Panc1 (cell line): ENCODE results near the gene SDK1. TPM values are rescaled to one million over a fixed set of nuclear protein-coding genes. Genes with fewer than 3 reads are reported as not detected.

Source experiments
- ATAC-seq: fragments of 200-7000 bp; cut with Tn5 transposase; 2 replicates; pipeline ENCODE4 v1.9.1; 2020; ENCODE audit warnings: mild to moderate bottlenecking, moderate library complexity
- BruUV-seq: library from RNA; stranded (reverse); fragments of 400-500 nt; replicated peaks from 2 replicates; lab custom pipeline; 2021; lab: Mats Ljungman, UMichigan
- CTCF ChIA-PET: fragments of 300-600 bp; sonication (Branson Sonifier 250); formaldehyde crosslinking; loops from one replicate; lab custom pipeline; 2022; ENCODE audit warnings: antibody characterized with exemption; lab: Charles Lee
- POLR2A ChIA-PET: fragments of 300-600 bp; sonication (Branson Sonifier 250); formaldehyde crosslinking; loops from one replicate; lab custom pipeline; 2022; ENCODE audit warnings: antibody characterized with exemption; lab: Charles Lee
- DNase-seq: peaks from one replicate; pipeline ENCODE4 v3.0.0-alpha.2; 2010; ENCODE audit warnings: low read depth, low spot score
- H3K27ac ChIP-seq: 2 replicates; pipeline ENCODE4 v1.5.1; 2011; ENCODE audit warnings: mild to moderate bottlenecking, low read length, inconsistent platforms
- H3K27me3 ChIP-seq: fragments of 200-500 bp; sonication (Bioruptor generic); 2 replicates; pipeline ENCODE4 v1.6.0; 2014; ENCODE audit warnings: low read length, inconsistent platforms; ENCODE audit not compliant: control insufficient read depth, insufficient read depth
- H3K36me3 ChIP-seq: fragments of 200-500 bp; sonication (Bioruptor generic); 2 replicates; pipeline ENCODE4 v1.5.1; 2014; ENCODE audit warnings: inconsistent platforms, mild to moderate bottlenecking, low read length, moderate library complexity; ENCODE audit not compliant: control insufficient read depth, insufficient read depth
- H3K4me1 ChIP-seq: 2 replicates; pipeline ENCODE4 v1.5.1; 2011; ENCODE audit warnings: inconsistent platforms, mild to moderate bottlenecking, low read length, moderate library complexity; ENCODE audit not compliant: control insufficient read depth, insufficient read depth
- H3K4me3 ChIP-seq, 2 experiments: 2 replicates each; pipeline ENCODE4 v1.5.1; 2011 to 2012; ENCODE audit warnings: low read depth in 2 of 2, low read length in 2 of 2, mild to moderate bottlenecking in 2 of 2, inconsistent platforms in 1 of 2, moderate library complexity in 1 of 2
- H3K9me3 ChIP-seq: fragments of 200-500 bp; sonication (Bioruptor generic); 2 replicates; pipeline ENCODE4 v1.5.1; 2014; ENCODE audit warnings: low read depth, mild to moderate bottlenecking, inconsistent platforms, low read length, moderate library complexity; ENCODE audit not compliant: control insufficient read depth, insufficient read depth
- CTCF ChIP-seq: fragments of 450-650 bp; IDR thresholded peaks from 2 replicates; pipeline ENCODE4 v1.5.1; 2017; ENCODE audit warnings: mild to moderate bottlenecking
- POLR2AphosphoS5 ChIP-seq: IDR thresholded peaks from 2 replicates; pipeline ENCODE4 v1.6.1; 2012; ENCODE audit warnings: mild to moderate bottlenecking, low read depth, low read length, moderate library complexity
- REST ChIP-seq, 2 experiments: IDR thresholded peaks; 2 replicates each; pipeline ENCODE4 v1.6.1; 2011 to 2012; ENCODE audit warnings: low read depth in 2 of 2, control low read depth in 1 of 2, low read length in 1 of 2, mild to moderate bottlenecking in 1 of 2, moderate library complexity in 1 of 2; ENCODE audit not compliant: insufficient read depth in 1 of 2
- SIN3A ChIP-seq: IDR thresholded peaks from 2 replicates; pipeline ENCODE4 v1.6.1; 2012; ENCODE audit warnings: low read depth, mild to moderate bottlenecking, low read length, moderate library complexity, borderline replicate concordance; ENCODE audit not compliant: insufficient read depth
- TCF7L2 ChIP-seq: IDR thresholded peaks from 2 replicates; pipeline ENCODE4 v1.6.1; 2011; ENCODE audit warnings: mild to moderate bottlenecking, low read depth, low read length, inconsistent platforms
- in situ Hi-C: cut with HindIII; loops from 2 replicates; pipeline ENCODE4 v1.10.0; 2016; ENCODE audit warnings: low sequenced_read_pairs, low pct_unique_long_range_greater_than_20kb
- intact Hi-C: fragments of 100-400 bp; cut with micrococcal nuclease; formaldehyde crosslinking; loops from one replicate; pipeline ENCODE4 v1.10.0; 2022; ENCODE audit not compliant: unreplicated experiment
- total RNA-seq: library from RNA; stranded (reverse); gene quantifications from one replicate; pipeline ENCODE4 v1.2.1, GENCODE V29; 2021; ENCODE audit not compliant: unreplicated experiment

SDK1 gene
- total RNA-seq, 1 experiment from 2014 or later = 47.4 TPM

- Histone ChIP-seq H3K9me3 (no peaks in the 10 kb centered on the region; the same call in 1 of the 2 replicates), H3K4me3 (no peak overlapping the region), H3K36me3 (no peaks in the 10 kb centered on the region), H3K4me1 (peaks cover 20% of the 10 kb centered on the region), H3K27ac (no peak overlapping the region), H3K27me3 (no peaks in the 10 kb centered on the region)
- POLR2A ChIA-PET = no interaction called here
- TF ChIP-seq POLR2AphosphoS5 = no peak
- no peak for TF ChIP-seq CTCF
- no peak for TF ChIP-seq TCF7L2
- no peak for TF ChIP-seq SIN3A
- no peak for TF ChIP-seq REST (IDR thresholded peaks at IDR 0.05; ENCODE audit: insufficient read depth in 1 of 2, low read depth in 2 of 2, low read length in 1 of 2)
- no TSS peak for BruUV-seq
- ATAC-seq (no peak), DNase-seq (no peak)
- in situ Hi-C loops = no loop called here
- CTCF ChIA-PET = interaction anchor here (0.5 kb wide), 2 partner anchors 65 to 1800 kb away, joined by 4 read pairs; no protein-coding TSS in a partner anchor
- intact Hi-C loops = no loop called here
These were observed 66.2 kb downstream of the SDK1 start for GRCh38 chr7:3367261-3367660.

GRCh38 chr7:3370068-3370830 lies 69.2 kb downstream of the SDK1 start:
- H3K4me3 ChIP-seq = no peak overlapping the region
- DNase-seq = no peak
- H3K36me3 ChIP-seq = no peaks in the 10 kb centered on the region
- ChIA-PET CTCF (no interaction called here), POLR2A (no interaction called here)
- no peak for ATAC-seq
- no peak for TF ChIP-seq SIN3A
- TF ChIP-seq CTCF = no peak; the same call in 1 of the 2 replicates
- TF ChIP-seq TCF7L2 = no peak
- no peak for TF ChIP-seq POLR2AphosphoS5
- no peak for TF ChIP-seq REST (IDR thresholded peaks at IDR 0.05; ENCODE audit: insufficient read depth in 1 of 2, low read depth in 2 of 2, low read length in 1 of 2)
- no peaks in the 10 kb centered on the region for H3K9me3 ChIP-seq
- in situ Hi-C loops = no loop called here
- intact Hi-C loops = no loop called here
- BruUV-seq = no TSS peak
- no peaks in the 10 kb centered on the region for H3K27me3 ChIP-seq
- H3K27ac ChIP-seq = peak overlapping the region; percentile 41; the same call in 1 of the 2 replicates
- peaks cover 25% of the 10 kb centered on the region for H3K4me1 ChIP-seq
